Caki2 (cell line): ENCODE data around the gene NUDCD3. TPM values are rescaled to one million over a fixed set of nuclear protein-coding genes. Genes with fewer than 3 reads are reported as not detected.

Experiments
- DNase-seq: peaks from one replicate; pipeline ENCODE4 v3.0.0-alpha.2; 2015; ENCODE audit warnings: low read depth
- in situ Hi-C: cut with HindIII; loops from 2 replicates; pipeline ENCODE4 v1.10.0; 2016; ENCODE audit warnings: low sequenced_read_pairs, low pct_unique_long_range_greater_than_20kb, mixed read lengths
- total RNA-seq: library from RNA; depleted of rRNA; stranded (reverse); fragments of >200 nt; shearing (Covaris generic); gene quantifications from 2 replicates; pipeline ENCODE4 v1.2.3, GENCODE V29; 2014; ENCODE audit warnings: low replicate concordance

NUDCD3 gene
- total RNA-seq, 1 experiment from 2014 or later, result 30.3 TPM

- no peak for DNase-seq
- in situ Hi-C loops, result no loop called here
Observed at GRCh38 chr7:44380831-44381493, 109.5 kb downstream of the NUDCD3 start.

GRCh38 chr7:44380189-44380830, 110.1 kb downstream of the NUDCD3 start:
- in situ Hi-C loops, result no loop called here
- DNase-seq, result no peak

DNA sequence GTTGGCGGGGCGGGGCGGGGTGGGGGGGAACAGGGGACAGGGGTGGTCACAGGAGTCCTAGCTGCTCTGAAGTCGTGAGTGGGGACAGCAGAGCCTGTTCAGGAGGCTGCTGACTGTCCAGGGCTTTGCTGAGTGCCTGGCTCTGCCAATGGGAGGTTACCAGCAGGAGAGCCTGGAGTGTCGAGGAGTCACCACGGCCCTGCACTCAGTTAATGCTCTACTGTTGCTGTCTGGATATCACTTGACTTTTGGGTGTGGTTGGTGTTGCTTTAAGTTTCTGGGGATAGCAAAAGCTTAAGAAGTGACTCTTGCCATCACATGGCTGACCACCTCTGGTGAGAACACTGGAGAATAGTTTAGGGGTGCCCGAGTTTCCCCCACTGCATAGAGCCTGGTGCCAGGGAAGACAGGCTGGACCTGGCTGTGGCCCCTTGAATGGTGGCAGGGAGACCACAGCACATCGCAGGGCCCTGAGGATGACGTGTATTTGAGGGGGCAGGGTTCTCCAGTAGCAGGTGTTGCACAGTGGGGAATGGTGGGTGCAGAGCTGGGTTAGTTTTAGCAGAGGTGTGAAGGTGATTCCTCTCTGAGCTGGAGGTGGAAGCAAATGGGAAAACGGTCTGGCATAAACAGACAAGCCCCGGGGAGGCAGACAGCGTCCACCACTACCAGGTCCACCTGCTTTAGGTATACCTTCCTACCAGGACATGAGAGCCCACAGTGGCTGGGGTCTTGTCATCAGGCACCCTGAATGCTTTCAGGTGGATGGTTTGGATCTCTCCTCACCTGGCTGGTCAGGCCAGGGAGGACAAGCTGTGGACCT, 110.9 kb downstream of the NUDCD3 start:
- in situ Hi-C loops, result no loop called here
- peak; percentile 24 for DNase-seq

DNA sequence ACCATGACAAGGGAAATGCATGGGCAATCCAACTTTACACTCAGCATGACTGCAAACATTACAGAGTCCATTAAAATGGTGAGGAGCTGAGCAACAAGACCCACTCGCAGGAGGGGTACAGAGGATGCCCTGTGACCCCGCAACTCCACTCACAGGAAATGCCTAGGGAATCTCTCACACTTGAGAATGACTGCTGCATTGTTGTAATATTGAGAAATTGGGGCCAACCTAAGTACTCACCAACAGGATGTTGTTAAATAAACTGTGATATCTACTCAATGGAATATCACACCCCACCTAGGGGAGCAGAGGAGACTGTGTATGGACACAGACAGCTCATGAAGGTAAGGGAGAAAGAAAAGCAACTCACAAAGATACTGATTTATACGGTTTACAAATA, 111.7 kb downstream of the NUDCD3 start:
- no peak for DNase-seq
- in situ Hi-C loops, result no loop called here

- in situ Hi-C loops, result no loop called here
- no peak for DNase-seq
Observed at GRCh38 chr7:44377681-44378421, 112.6 kb downstream of the NUDCD3 start.

DNA sequence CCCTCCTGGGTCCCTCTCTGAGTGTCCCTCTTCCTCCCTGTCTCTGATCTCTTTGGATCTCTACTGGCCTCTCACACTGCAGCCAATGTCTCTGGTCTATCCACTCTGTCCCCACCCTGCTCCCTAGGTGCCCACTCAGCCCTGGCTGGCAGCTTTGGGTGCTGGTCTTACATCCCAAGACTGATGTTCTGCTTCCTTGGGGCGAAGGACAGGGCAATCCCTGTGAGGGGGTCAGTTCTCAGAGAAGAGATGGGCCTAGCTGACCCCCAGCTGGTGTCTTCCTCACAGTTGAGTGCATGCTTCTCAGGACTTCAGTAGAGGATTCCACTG, 113.4 kb downstream of the NUDCD3 start:
- in situ Hi-C loops, result no loop called here

DNA sequence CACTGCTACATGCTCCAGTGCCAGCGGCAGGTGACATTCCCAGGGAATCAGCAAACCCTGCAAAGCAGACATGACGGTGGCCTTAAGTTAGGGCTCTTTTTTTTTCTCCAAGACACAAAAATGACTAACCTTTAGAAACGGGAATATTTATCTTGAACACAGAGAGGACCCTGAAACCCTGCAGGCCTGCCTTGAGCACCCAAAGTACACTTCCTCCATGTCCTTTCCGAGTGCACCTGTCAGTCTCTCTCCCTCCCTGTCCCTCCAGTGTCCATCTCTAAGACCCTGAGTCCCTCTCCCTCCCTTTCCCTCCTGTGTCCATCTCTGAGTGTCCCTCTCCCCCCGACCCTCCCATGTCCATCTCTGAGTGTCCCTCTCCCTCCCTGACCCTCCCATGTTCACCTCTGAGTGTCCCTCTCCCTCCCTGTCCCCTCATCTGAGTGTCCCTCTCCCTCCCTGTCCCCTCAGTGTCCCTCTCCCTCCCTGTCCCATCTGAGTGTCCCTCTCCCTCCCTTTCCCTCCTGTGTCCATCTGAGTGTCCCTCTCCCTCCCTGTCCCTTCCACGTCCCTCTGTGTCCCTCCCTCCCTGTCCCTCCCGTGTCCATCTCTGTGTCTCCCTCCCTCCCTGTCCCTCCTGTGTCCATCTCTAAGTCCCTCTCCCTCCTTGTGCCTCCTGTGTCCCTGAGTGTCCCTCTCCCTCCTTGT, 113.9 kb downstream of the NUDCD3 start:
- in situ Hi-C loops, result no loop called here
- DNase-seq, result no peak

More for the DNA sequence above, 113.4 kb downstream of the NUDCD3 start:
- DNase-seq, result no peak

DNA sequence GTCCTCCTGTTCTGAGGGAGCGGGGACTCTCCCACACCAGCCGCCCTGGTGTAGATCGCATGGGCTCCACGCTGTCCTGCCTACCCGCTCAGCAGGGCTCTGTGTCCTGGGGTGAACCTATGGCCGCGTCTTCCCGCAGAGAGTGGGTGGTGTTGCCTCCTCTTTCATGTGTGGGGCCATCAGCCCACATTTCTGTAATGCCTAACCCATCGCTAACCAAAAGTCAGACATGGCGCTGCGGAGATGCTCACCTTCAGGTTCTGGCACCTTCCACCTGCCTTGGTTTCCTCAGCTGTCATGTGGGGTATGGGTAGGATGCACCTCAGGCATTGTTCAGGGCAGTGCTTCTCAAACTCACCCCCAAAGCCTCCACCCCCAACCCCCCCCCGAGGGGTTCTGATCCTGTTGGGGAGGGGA, 114.5 kb downstream of the NUDCD3 start:
- DNase-seq, result no peak
- in situ Hi-C loops, result no loop called here

GRCh38 chr7:44375236-44375699, 115.2 kb downstream of the NUDCD3 start:
- DNase-seq, result no peak
- in situ Hi-C loops, result no loop called here

- in situ Hi-C loops, result no loop called here
- DNase-seq, result no peak
Observed at GRCh38 chr7:44374007-44374763, 116.3 kb downstream of the NUDCD3 start.

DNA sequence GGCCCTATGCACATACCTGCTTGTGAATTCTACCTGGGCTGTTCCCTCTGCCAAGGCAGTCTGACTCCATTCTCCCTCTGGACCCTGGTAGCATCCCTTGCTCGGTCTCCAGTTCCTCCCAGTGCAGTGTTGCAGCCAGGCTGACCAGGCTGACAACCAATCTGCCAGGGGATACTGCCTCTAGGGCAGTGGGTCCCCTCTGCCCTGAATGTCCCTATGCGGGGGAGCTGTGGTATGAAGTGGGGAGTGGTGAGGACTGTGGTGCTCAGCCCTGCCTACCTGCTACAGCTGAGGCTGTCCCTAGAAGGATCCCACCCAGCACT, 117.1 kb downstream of the NUDCD3 start:
- no peak for DNase-seq
- in situ Hi-C loops, result no loop called here

- no peak for DNase-seq
- in situ Hi-C loops, result no loop called here
Observed at GRCh38 chr7:44372560-44373417, 117.7 kb downstream of the NUDCD3 start.

DNA sequence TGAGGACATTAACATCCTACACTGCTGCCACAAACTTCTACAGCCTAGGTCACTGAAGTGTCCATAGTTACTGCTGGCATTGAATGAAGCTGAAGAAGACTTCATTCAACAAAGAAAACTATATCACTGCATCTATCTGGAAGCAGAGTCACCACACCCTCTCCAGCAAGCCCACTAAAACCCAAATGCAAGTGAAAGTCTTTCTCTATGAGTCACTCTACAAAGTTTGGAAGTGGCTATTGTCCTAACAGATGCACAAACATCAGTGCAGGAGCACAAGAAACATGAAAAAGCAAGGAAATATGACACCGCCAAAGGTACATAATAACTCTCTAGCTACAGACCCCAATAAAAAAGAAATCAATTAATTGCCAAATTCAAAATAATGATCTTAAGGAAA, 121.6 kb downstream of the NUDCD3 start:
- no peak for DNase-seq
- in situ Hi-C loops, result no loop called here

DNA sequence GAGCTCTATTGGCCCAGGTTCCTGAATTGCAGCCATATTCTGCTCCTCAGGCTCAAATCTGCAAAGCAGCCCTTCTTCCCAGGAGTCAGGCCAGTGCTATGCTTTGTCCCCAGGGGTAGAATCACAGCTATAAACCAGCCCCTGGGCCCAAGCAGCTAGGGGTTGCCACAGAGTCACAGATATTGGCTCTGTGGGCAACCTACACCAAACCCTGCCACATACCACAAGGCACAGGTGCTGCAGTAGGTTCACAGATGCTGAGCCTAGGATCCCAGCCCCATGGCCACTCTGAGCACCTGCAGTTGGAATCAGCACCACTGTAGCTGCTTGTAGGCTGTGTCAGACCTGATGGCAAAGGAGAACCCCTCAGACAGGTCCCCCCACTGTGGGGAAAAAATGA, 122.0 kb downstream of the NUDCD3 start:
- in situ Hi-C loops, result no loop called here
- DNase-seq, result no peak

GRCh38 chr7:44367475-44368043, 122.9 kb downstream of the NUDCD3 start:
- no peak for DNase-seq
- in situ Hi-C loops, result no loop called here

DNA sequence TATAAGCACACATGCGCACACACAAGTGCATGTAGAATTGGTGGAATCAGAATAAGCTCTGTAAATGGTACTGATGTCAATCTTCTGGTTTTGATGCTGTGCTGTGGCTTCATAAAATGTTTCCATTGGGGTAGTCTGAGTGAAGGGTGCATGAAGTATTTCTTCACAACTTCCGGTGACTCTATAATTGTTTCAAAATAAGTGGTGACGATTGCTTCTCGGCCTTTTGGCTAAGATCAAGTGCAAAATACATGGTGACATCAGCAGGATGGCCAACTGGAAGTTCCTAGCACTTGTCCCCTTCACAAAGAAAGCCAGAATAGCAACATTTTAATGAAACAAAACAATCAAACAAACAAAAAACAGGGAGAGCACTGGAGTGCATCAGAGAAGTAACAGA, 123.5 kb downstream of the NUDCD3 start:
- in situ Hi-C loops, result no loop called here
- no peak for DNase-seq
